Transverse colon (tissue), 4 donors: Measurements from ENCODE around the gene CSGALNACT2. TPM values are rescaled to one million over a fixed set of nuclear protein-coding genes. Genes with fewer than 3 reads are reported as not detected.
A peak's percentile ranks its signal among the peaks of the same experiment; 100 is the strongest.

Experiments
- DNase-seq: peaks from one replicate; pipeline ENCODE4 v3.0.0-alpha.2; 2019
- H3K27ac ChIP-seq, 4 donors: fragments of 200-600 bp; sonication (generic); 2 replicates each; pipeline ENCODE4 v1.5.1; 2016 to 2018; ENCODE audit warnings: inconsistent platforms in 4 of 4
- H3K27me3 ChIP-seq: fragments of 200-600 bp; sonication (generic); 2 replicates; pipeline ENCODE4 v1.5.1; 2017; ENCODE audit warnings: inconsistent platforms
- H3K36me3 ChIP-seq, 4 donors: fragments of 200-600 bp; sonication (generic); 2 replicates each; pipeline ENCODE4 v1.5.1; 2017 to 2019; ENCODE audit warnings: inconsistent platforms in 4 of 4
- H3K4me1 ChIP-seq, 4 donors: fragments of 200-600 bp; sonication (generic); 2 replicates each; pipeline ENCODE4 v1.5.1; 2017 to 2020; ENCODE audit warnings: inconsistent platforms in 4 of 4
- H3K4me3 ChIP-seq, 4 donors: fragments of 200-600 bp; sonication (generic); 1 replicate in 1 of 4; 2 replicates in 3 of 4; pipeline versions ENCODE4 v1.5.1 to v1.6.1; 2017 to 2019; ENCODE audit warnings: inconsistent platforms in 4 of 4
- H3K9me3 ChIP-seq, 2 donors: fragments of 200-600 bp; sonication (generic); 2 replicates each; pipeline ENCODE4 v1.5.1; 2017 to 2019; ENCODE audit warnings: inconsistent platforms in 2 of 2
- EP300 ChIP-seq: sonication (generic); formaldehyde crosslinking; IDR thresholded peaks from one replicate; pipeline ENCODE4 v1.6.1; 2017; ENCODE audit warnings: antibody characterized with exemption, low read depth
- POLR2A ChIP-seq: fragments of 450-650 bp; IDR thresholded peaks from one replicate; pipeline ENCODE4 v1.6.1; 2016; ENCODE audit warnings: antibody characterized with exemption, mild to moderate bottlenecking, moderate library complexity
- POLR2AphosphoS5 ChIP-seq, 3 donors: sonication (generic); formaldehyde crosslinking; IDR thresholded peaks; one replicate each; pipeline ENCODE4 v1.6.1; 2016; ENCODE audit warnings: antibody characterized with exemption in 3 of 3
- WGBS, 2 donors: methylation state at CpG; one replicate each; pipeline ENCODE4 v1.1.5; 2018; ENCODE audit warnings: low coverage in 1 of 2; 5-methylcytosine and 5-hydroxymethylcytosine counted together
- in situ Hi-C, 4 donors: fragments of 200-750 bp; cut with MboI; loops; one replicate each; pipeline versions ENCODE4 v1.15.0 to v1.15.1; 2017; ENCODE audit warnings: low sequenced_read_pairs in 3 of 4, low pct_ligation_motif_present in 1 of 4, low pct_unique_long_range_greater_than_20kb in 1 of 4
- intact Hi-C: fragments of 100-400 bp; cut with DNase I; formaldehyde crosslinking; loops from one replicate; pipeline ENCODE4 v1.15.1; 2023; ENCODE audit warnings: low total_unique reads
- total RNA-seq, 4 donors: library from RNA; depleted of rRNA; stranded (reverse); fragments of >200 nt; gene quantifications; one replicate each; pipeline ENCODE4 v1.1.0, GENCODE V29; 2016
- TF ChIP-seq, protein P1 (sequence below), 5 experiments: fragments of 200-600 bp in 3 of 5; fragments of 450-650 bp in 2 of 5; sonication (generic) in 3 of 5; IDR thresholded peaks; 1 replicate in 2 of 5; 2 replicates in 3 of 5; pipeline ENCODE4 v1.5.1; 2016 to 2017; ENCODE audit warnings: antibody characterized with exemption in 5 of 5, inconsistent platforms in 3 of 5, mild to moderate bottlenecking in 2 of 5, moderate library complexity in 1 of 5

Gene CSGALNACT2
- total RNA-seq, 4 donors from 2014 or later = 4.1 to 15.5 (median 10.9) TPM

DNA sequence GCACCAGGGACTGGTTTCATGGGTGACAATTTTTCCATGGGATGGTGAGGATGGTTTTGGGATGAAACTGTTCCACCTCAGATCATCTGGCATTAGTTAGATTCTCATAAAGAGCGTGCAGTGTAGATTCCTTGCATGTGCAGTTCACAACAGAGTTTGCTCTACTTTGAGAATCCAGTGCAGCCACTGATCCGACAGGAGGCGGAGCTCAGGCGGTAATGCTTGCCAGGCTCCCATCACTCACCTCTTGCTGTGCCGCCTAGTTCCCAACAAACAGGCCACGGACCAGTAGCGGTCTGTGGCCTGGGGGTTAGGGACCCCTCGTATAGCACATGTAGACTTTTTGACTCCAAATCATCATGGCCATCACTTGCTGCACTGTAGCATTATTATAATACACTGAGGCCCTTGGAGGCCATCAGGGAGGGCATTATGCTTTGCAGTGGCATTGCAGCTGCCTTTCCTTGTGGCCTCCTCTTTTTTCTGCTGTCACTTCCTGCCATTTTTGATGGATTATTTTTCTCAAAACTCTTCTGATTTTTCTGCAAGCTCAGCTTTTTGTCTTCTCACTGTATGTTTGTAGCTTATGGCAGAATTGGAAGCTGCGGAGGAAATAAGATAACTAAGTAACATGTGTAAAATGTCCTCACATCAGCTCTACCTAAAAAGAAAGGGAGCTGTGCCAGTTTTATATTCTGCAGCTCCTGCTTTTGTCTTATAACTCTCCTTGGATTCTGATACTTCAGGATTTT lies 18.5 kb downstream of the CSGALNACT2 start:
- Histone ChIP-seq H3K4me1 (peaks cover 0 to 30% (median 0%) of the 10 kb centered on the region in 4 donors), H3K27ac (no peak overlapping the region), H3K4me3 (no peak overlapping the region), H3K27me3 (no peaks in the 10 kb centered on the region), H3K9me3 (no peaks in the 10 kb centered on the region), H3K36me3 (no peaks in the 10 kb centered on the region)
- in situ Hi-C loops = no loop called here
- DNase-seq = no peak
- TF ChIP-seq POLR2A = no peak
- TF ChIP-seq, protein P1, sequence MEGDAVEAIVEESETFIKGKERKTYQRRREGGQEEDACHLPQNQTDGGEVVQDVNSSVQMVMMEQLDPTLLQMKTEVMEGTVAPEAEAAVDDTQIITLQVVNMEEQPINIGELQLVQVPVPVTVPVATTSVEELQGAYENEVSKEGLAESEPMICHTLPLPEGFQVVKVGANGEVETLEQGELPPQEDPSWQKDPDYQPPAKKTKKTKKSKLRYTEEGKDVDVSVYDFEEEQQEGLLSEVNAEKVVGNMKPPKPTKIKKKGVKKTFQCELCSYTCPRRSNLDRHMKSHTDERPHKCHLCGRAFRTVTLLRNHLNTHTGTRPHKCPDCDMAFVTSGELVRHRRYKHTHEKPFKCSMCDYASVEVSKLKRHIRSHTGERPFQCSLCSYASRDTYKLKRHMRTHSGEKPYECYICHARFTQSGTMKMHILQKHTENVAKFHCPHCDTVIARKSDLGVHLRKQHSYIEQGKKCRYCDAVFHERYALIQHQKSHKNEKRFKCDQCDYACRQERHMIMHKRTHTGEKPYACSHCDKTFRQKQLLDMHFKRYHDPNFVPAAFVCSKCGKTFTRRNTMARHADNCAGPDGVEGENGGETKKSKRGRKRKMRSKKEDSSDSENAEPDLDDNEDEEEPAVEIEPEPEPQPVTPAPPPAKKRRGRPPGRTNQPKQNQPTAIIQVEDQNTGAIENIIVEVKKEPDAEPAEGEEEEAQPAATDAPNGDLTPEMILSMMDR (IDR thresholded peaks at IDR 0.05) = no peak
- no peak for TF ChIP-seq POLR2AphosphoS5 (IDR thresholded peaks at IDR 0.05)
- no peak for TF ChIP-seq EP300
- 84 to 88% methylated on average over 1 to 9 of the region's 9 CpGs for WGBS, 2 donors
- intact Hi-C loops = no loop called here

DNA sequence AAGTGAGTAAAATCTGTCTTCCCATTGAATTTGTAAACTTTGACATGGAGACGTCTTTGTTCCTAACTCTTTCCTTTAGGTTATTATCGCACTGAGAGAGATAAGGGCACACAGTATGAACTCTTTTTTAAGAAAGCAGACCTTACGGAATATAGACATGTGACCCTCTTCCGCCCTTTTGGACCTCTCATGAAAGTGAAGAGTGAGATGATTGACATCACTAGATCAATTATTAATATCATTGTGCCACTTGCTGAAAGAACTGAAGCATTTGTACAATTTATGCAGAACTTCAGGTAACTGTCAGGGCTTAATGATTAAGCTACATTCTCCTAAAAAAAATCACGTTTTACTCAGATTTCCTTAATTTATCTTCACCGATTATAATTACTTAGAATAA lies 20.4 kb downstream of the CSGALNACT2 start:
- TF ChIP-seq EP300 (no peak), POLR2AphosphoS5 (IDR thresholded peaks at IDR 0.05) (no peak), POLR2A (no peak)
- TF ChIP-seq, protein P1 (IDR thresholded peaks at IDR 0.05) = no peak
- Histone ChIP-seq H3K27me3 (no peaks in the 10 kb centered on the region), H3K36me3 (no peaks in the 10 kb centered on the region), H3K4me1 (peaks cover 0 to 25% (median 0%) of the 10 kb centered on the region in 4 donors), H3K4me3 (no peak overlapping the region), H3K9me3 (no peaks in the 10 kb centered on the region), H3K27ac (no peak overlapping the region)
- intact Hi-C loops (no loop called here), in situ Hi-C loops (no loop called here)
- DNase-seq = no peak
- 92 to 96% methylated on average over 6 of the region's 6 CpGs for WGBS, 2 donors

GRCh38 chr10:43160046-43160920 lies 22.0 kb downstream of the CSGALNACT2 start:
- in situ Hi-C loops = no loop called here
- TF ChIP-seq POLR2AphosphoS5 (IDR thresholded peaks at IDR 0.05) = peak in 1 of 3 donors; percentile 9
- TF ChIP-seq, protein P1 (IDR thresholded peaks at IDR 0.05) = no peak

GRCh38 chr10:43160921-43161255 lies 22.6 kb downstream of the CSGALNACT2 start:
- no peak for TF ChIP-seq POLR2A
- TF ChIP-seq POLR2AphosphoS5 (IDR thresholded peaks at IDR 0.05) = no peak
- no peak for TF ChIP-seq EP300
- TF ChIP-seq, protein P1 (IDR thresholded peaks at IDR 0.05) = no peak
- no peaks in the 10 kb centered on the region for H3K27me3 ChIP-seq
- DNase-seq = no peak
- peaks cover 0 to 21% (median 0%) of the 10 kb centered on the region in 4 donors for H3K4me1 ChIP-seq
- no peak overlapping the region for H3K27ac ChIP-seq
- intact Hi-C loops (no loop called here), in situ Hi-C loops (no loop called here)
- H3K36me3 ChIP-seq = no peaks in the 10 kb centered on the region
- 61 to 72% methylated on average over 2 of the region's 2 CpGs for WGBS, 2 donors
- H3K4me3 ChIP-seq = no peak overlapping the region
- H3K9me3 ChIP-seq = no peaks in the 10 kb centered on the region

More at GRCh38 chr10:43160046-43160920, 22.0 kb downstream of the CSGALNACT2 start:
- Histone ChIP-seq H3K4me1 (peaks cover 0 to 21% (median 0%) of the 10 kb centered on the region in 4 donors), H3K27ac (no peak overlapping the region), H3K36me3 (no peaks in the 10 kb centered on the region), H3K4me3 (no peak overlapping the region), H3K27me3 (no peaks in the 10 kb centered on the region), H3K9me3 (no peaks in the 10 kb centered on the region)
- intact Hi-C loops = no loop called here
- no peak for DNase-seq
- WGBS, 2 donors = 64% methylated on average over 1 of the region's 1 CpG; no CpG with 5 or more reads in 1 of the 2 donors
